Gastroesophageal sphincter (tissue), 4 donors: ENCODE results near the gene ZSWIM4. TPM values are rescaled to one million over a fixed set of nuclear protein-coding genes. Genes with fewer than 3 reads are reported as not detected.

Experiments
- ATAC-seq: fragments of 150-250 bp; one replicate; pipeline ENCODE4 v1.9.1; 2016; ENCODE audit warnings: mild to moderate bottlenecking, moderate library complexity
- H3K27ac ChIP-seq, 4 donors: fragments of 200-600 bp; sonication (generic) in 3 of 4; 1 replicate in 3 of 4; 2 replicates in 1 of 4; pipeline ENCODE4 v1.5.1; 2016 to 2019
- H3K27me3 ChIP-seq: fragments of 200-600 bp; sonication (generic); one replicate; pipeline ENCODE4 v1.5.1; 2019
- H3K36me3 ChIP-seq, 2 donors: fragments of 200-600 bp; sonication (generic); one replicate each; pipeline ENCODE4 v1.5.1; 2019; ENCODE audit warnings: control low read depth in 1 of 2
- H3K4me1 ChIP-seq, 3 donors: fragments of 200-600 bp; sonication (generic); 1 replicate in 2 of 3; 2 replicates in 1 of 3; pipeline ENCODE4 v1.5.1; 2016 to 2019; ENCODE audit warnings: control low read depth in 2 of 3
- H3K4me3 ChIP-seq, 2 donors: fragments of 200-600 bp; sonication (generic); one replicate each; pipeline ENCODE4 v1.5.1; 2019; ENCODE audit warnings: mild to moderate bottlenecking in 1 of 2, moderate library complexity in 1 of 2
- H3K9me3 ChIP-seq, 3 donors: fragments of 200-600 bp; sonication (generic); one replicate each; pipeline ENCODE4 v1.5.1; 2017 to 2019; ENCODE audit warnings: control low read depth in 2 of 3
- EP300 ChIP-seq: sonication (generic); formaldehyde crosslinking; IDR thresholded peaks from one replicate; pipeline ENCODE4 v1.6.1; 2017; ENCODE audit warnings: antibody characterized with exemption, mild to moderate bottlenecking
- POLR2A ChIP-seq, 2 donors: fragments of 450-650 bp; IDR thresholded peaks; one replicate each; pipeline ENCODE4 v1.6.1; 2017; ENCODE audit warnings: antibody characterized with exemption in 2 of 2, mild to moderate bottlenecking in 2 of 2, moderate library complexity in 1 of 2
- POLR2AphosphoS5 ChIP-seq: sonication (generic); formaldehyde crosslinking; IDR thresholded peaks from one replicate; pipeline ENCODE4 v1.6.1; 2017; ENCODE audit warnings: antibody characterized with exemption
- WGBS, 2 donors: methylation state at CpG; one replicate each; pipeline ENCODE4 v1.1.5; 2018; ENCODE audit warnings: low coverage in 1 of 2; 5-methylcytosine and 5-hydroxymethylcytosine counted together
- total RNA-seq, 4 donors: library from RNA; depleted of rRNA; stranded (reverse); fragments of >200 nt; gene quantifications; one replicate each; pipeline ENCODE4 v1.1.0, GENCODE V29; 2016
- TF ChIP-seq, protein P1 (sequence below), 4 experiments: fragments of 200-600 bp in 2 of 4; fragments of 450-650 bp in 2 of 4; sonication (generic) in 1 of 4; IDR thresholded peaks; one replicate each; pipeline ENCODE4 v1.5.1; 2017 to 2019; ENCODE audit warnings: antibody characterized with exemption in 4 of 4, mild to moderate bottlenecking in 2 of 4, moderate library complexity in 2 of 4

ZSWIM4 gene
- total RNA-seq, 4 donors from 2014 or later, result 3.9 to 9.2 (median 4.2) TPM

DNA sequence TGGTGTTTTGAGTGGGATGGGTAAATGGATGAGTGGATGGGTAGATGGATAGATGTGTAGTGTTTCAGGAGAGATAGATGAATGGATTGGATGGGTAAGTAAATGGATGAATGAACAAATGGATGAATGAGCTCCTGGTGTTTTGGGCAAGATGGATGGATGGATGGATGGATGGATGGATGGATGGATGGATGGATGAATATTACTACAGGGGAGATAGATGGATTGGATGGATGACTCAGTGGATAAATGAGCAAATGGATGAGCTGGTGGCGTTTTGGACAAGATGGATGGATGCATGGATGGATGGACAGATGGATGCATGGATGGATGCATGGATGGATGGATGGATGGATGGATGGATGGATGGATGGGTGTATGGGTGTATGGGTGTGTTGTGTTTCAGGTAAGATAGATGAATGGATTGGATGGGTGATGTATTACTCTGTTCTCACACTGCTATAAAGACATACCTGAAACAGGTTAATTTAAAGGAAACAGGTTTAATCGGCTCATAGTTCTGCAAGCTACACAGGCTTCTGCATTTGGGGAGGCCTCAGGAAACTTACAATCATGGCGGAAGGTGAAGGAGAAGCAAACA lies 12.3 kb downstream of the ZSWIM4 start:
- Histone ChIP-seq H3K36me3 (peaks cover 0 to 48% of the 10 kb centered on the region in 2 donors), H3K9me3 (no peaks in the 10 kb centered on the region)

DNA sequence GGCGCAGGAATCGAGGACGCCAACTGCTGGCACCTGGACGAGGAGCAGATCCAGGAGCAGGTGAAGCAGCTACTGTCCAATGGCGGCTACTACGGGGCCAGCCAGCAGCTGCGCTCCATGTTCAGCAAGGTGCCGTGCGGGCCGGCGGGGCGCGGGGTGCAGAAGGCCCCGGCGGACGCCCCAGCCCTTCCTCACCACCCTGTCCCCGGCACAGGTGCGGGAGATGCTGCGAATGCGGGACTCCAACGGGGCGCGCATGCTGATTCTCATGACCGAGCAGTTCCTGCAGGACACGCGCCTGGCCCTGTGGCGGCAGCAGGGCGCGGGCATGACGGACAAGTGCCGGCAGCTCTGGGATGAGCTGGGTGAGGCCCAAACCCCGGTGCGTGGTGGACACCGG lies 13.6 kb downstream of the ZSWIM4 start:
- WGBS, 2 donors, result 80% methylated on average over 1 of the region's 34 CpGs; no CpG with 5 or more reads in 1 of the 2 donors
- no peak for TF ChIP-seq EP300
- TF ChIP-seq, protein P1, sequence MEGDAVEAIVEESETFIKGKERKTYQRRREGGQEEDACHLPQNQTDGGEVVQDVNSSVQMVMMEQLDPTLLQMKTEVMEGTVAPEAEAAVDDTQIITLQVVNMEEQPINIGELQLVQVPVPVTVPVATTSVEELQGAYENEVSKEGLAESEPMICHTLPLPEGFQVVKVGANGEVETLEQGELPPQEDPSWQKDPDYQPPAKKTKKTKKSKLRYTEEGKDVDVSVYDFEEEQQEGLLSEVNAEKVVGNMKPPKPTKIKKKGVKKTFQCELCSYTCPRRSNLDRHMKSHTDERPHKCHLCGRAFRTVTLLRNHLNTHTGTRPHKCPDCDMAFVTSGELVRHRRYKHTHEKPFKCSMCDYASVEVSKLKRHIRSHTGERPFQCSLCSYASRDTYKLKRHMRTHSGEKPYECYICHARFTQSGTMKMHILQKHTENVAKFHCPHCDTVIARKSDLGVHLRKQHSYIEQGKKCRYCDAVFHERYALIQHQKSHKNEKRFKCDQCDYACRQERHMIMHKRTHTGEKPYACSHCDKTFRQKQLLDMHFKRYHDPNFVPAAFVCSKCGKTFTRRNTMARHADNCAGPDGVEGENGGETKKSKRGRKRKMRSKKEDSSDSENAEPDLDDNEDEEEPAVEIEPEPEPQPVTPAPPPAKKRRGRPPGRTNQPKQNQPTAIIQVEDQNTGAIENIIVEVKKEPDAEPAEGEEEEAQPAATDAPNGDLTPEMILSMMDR (IDR thresholded peaks at IDR 0.05), result no peak
- TF ChIP-seq POLR2A (IDR thresholded peaks at IDR 0.05), result no peak
- no peak for TF ChIP-seq POLR2AphosphoS5
- Histone ChIP-seq H3K4me1 (peaks cover 0 to 7% (median 0%) of the 10 kb centered on the region in 3 donors), H3K4me3 (no peak overlapping the region), H3K27me3 (no peaks in the 10 kb centered on the region), H3K36me3 (peaks cover 0 to 57% of the 10 kb centered on the region in 2 donors), H3K27ac (no peak overlapping the region), H3K9me3 (no peaks in the 10 kb centered on the region)
- ATAC-seq, result no peak

More for the DNA sequence above, 12.3 kb downstream of the ZSWIM4 start:
- H3K27me3 ChIP-seq, result no peaks in the 10 kb centered on the region
- 87 to 96% methylated on average over 2 to 3 of the region's 3 CpGs for WGBS, 2 donors
- TF ChIP-seq POLR2A (IDR thresholded peaks at IDR 0.05) (no peak), EP300 (no peak), POLR2AphosphoS5 (no peak)
- TF ChIP-seq, protein P1 (IDR thresholded peaks at IDR 0.05), result no peak
- H3K4me3 ChIP-seq, result no peak overlapping the region
- no peak for ATAC-seq
- H3K4me1 ChIP-seq, result peaks cover 0 to 7% (median 0%) of the 10 kb centered on the region in 3 donors
- H3K27ac ChIP-seq, result no peak overlapping the region

DNA sequence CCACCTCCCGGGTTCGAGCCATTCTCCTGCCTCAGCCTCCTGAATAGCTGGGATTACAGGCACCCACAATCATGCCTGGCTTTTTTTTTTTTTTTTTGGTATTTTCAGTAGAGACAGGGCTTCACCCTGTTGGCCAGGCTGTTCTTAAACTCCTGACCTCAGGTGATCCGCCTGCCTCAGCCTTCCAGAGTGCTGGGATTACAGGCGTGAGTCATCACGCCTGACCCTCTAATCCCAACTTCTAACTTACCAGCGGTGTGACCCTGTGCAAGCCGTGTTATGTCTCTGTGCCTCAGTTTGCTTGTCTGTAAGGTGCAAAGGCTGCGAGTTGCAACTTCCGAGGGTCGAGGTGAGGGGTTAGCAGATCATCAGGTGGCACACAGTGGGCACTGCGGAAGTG lies 17.3 kb downstream of the ZSWIM4 start:
- Histone ChIP-seq H3K4me1 (peaks cover 0 to 4% (median 0%) of the 10 kb centered on the region in 3 donors), H3K36me3 (peaks cover 0 to 61% of the 10 kb centered on the region in 2 donors), H3K4me3 (no peak overlapping the region), H3K27ac (no peak overlapping the region), H3K27me3 (no peaks in the 10 kb centered on the region), H3K9me3 (no peaks in the 10 kb centered on the region)
- WGBS, 2 donors, result 86 to 100% methylated on average over 2 to 7 of the region's 11 CpGs
- TF ChIP-seq POLR2A (IDR thresholded peaks at IDR 0.05) (no peak), POLR2AphosphoS5 (no peak), EP300 (no peak)
- TF ChIP-seq, protein P1 (IDR thresholded peaks at IDR 0.05), result no peak
- ATAC-seq, result no peak

GRCh38 chr19:13813147-13813546 lies 17.9 kb downstream of the ZSWIM4 start:
- H3K36me3 ChIP-seq, result peaks cover 0 to 56% of the 10 kb centered on the region in 2 donors
- H3K4me3 ChIP-seq, result no peak overlapping the region
- no peak for ATAC-seq
- H3K4me1 ChIP-seq, result peaks cover 0 to 10% (median 0%) of the 10 kb centered on the region in 3 donors
- no peaks in the 10 kb centered on the region for H3K9me3 ChIP-seq
- no CpG with 5 or more reads among the region's 2 CpGs for WGBS, 2 donors
- no peak overlapping the region for H3K27ac ChIP-seq
- H3K27me3 ChIP-seq, result no peaks in the 10 kb centered on the region
- TF ChIP-seq POLR2A (IDR thresholded peaks at IDR 0.05) (no peak), POLR2AphosphoS5 (no peak), EP300 (no peak)
- TF ChIP-seq, protein P1 (IDR thresholded peaks at IDR 0.05), result no peak

DNA sequence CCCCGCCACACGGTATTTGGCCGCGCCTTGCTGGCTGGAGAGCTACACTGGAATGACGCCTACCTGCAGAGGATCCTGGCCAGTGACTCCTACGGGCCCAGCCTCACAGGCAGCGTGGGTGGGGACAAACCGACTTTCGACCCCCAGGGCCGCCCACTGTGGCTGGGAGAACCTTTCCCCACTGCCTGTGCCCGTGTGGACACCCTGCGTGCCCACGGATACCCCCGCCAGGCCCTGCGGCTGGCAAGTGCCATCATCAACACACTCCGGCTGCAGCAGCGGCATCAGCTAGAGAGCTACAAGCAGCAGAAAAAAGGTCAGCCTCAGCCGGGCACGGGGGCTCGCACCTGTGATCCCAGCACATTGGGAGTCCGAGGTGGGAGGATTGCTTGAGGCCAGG lies 19.3 kb downstream of the ZSWIM4 start:
- TF ChIP-seq EP300 (no peak), POLR2AphosphoS5 (no peak), POLR2A (IDR thresholded peaks at IDR 0.05) (no peak)
- TF ChIP-seq, protein P1 (IDR thresholded peaks at IDR 0.05), result no peak
- Histone ChIP-seq H3K27ac (no peak overlapping the region), H3K36me3 (peaks cover 0 to 46% of the 10 kb centered on the region in 2 donors), H3K4me3 (no peak overlapping the region), H3K27me3 (no peaks in the 10 kb centered on the region), H3K9me3 (no peaks in the 10 kb centered on the region), H3K4me1 (peaks cover 0 to 13% (median 0%) of the 10 kb centered on the region in 3 donors)
- 100% methylated on average over 1 of the region's 21 CpGs; no CpG with 5 or more reads in 1 of the 2 donors for WGBS, 2 donors
- ATAC-seq, result no peak
